Stimulated activated CD4-positive, alpha-beta T cell treated with anti-CD3 and anti-CD28 coated beads, TNF-alpha, amount 100 ng/mL, for 48 hours (primary cell): ENCODE measurements around the gene ZFYVE21.
"Not testable (repeated sequence)": the region's sequence is repeated elsewhere in the genome, so short reads cannot be mapped to it uniquely, and the experiment has no call there.

ENCODE experiments used
- DNase-seq, 3 donors: peaks; one replicate each; pipeline ENCODE4 v3.0.0-alpha.2; 2020; ENCODE audit warnings: low read depth in 3 of 3

The ZFYVE21 gene

DNA sequence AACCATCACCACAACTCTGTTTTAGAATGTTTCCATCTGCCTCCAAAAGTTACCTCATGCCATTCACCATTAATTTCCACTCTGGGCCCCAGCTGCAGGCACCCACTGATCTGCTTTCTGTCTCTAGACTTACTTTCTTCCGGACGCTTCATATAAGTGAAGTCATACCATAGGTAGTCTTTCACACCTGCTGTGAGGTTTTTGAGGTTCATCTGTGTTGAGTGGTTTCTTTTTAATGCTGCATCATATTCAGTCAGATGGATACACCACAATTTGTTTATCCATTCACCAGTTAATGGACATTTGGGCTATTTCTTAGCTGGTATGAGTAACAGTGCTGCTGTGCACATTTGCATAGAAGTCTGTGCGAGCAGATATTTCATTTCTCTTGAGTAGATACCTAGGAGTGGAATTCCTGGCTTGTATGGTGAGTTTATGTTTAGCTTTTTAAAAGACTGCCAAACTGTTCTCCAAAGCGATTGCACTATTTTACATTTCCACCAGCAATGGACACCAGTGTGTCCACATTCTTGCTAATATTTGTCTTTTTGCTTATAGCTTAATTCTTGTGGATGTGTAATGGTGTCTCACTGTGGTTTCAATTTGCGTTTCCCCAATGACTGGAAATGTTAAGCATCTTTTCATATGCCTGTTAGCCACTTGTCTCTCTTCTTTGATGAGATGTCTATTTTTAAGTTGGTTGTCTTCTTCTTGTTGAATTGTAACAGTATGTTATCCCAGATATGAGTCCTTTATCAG is 48.3 kb downstream of the ZFYVE21 start:
- DNase-seq, result no peak

- no peak for DNase-seq
Observed at GRCh38 chr14:103765526-103765925, 49.9 kb downstream of the ZFYVE21 start.

GRCh38 chr14:103767336-103767894 is 51.8 kb downstream of the ZFYVE21 start:
- no peak for DNase-seq

DNA sequence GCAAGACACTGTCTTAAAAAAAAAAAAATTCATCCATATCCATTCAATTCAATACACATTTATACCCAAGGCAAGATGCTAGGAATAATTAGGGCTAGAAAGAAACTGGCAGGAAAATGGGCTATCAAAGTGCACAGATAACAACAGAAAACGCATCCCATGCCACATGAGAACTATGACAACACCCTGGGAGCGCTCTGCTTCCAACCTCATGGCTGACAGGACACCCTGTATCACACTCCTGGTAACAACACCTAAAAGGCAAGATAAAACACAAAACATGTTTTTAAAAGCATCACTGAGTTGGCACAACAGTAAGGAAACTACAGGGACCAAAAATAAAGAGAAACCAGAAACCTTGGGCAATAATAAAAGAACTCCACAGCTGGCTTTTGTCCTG is 54.9 kb downstream of the ZFYVE21 start:
- DNase-seq, result no peak

GRCh38 chr14:103770902-103771301 is 55.3 kb downstream of the ZFYVE21 start:
- no peak for DNase-seq

DNA sequence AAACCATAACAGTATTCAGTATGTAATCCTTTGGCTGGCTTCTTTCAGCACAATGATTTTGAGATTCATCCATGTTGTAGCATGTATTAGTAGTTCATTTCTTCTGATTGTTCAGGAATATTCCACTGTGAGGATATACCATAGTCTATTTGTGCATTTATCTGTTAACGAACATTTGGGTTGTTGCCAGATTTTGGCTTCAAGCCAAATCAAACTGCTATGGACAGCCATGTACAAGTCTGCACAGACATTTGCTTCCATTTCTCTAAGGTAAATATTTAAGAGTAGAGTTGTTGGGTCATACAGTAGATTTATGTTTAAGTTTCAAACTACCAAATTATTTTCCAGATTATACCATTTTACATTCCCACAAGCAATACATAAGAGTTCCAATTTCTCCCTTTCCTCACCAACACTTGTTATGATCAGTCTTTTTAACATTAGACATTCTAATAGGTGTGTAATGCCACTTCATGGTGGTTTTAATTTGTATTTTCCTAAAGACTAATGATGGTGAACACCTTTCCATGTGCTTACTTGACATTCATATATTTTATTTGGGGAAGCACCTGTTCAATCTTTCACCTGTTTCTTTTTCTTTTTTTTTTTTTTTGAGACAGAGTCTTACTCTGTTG is 56.6 kb downstream of the ZFYVE21 start:
- no peak for DNase-seq

- no peak for DNase-seq
Observed at GRCh38 chr14:103773521-103773920, 57.9 kb downstream of the ZFYVE21 start.

DNA sequence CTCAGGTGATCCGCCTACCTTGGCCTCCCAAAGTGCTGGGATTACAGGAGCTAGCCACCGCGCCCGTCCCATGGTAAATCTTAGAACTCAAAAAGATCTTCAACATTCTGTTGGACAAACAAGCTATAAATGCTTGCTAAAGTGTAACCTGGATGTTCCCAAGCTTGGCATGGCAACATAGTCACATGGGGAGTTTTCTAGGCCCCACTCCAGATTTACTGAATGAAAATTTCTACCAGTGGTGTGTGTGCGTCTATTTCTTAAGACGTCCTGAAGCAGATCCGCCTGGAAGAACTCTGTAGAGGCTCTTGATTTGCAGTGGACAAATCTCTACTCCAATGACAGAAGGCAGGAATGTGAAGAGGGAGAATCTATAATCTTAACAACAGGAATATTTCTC is 59.9 kb downstream of the ZFYVE21 start:
- no peak for DNase-seq

DNA sequence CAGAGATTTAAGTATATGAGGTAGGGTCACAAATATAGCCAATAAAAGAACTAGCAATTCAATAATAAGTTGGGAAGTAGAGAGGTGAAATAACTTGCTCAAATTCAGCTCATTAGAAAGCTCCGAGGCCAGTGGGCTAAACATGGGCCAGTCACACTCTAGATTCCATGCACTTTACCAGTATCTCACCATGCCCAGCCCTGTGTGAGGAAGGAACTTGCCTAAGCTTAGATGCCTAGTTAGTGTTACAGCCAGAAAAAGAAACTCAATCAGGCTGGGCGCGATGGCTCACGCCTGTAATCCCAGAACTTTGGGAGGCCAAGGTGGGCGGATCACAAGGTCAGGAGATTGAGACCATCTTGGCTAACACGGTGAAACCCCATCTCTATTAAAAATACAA is 60.7 kb downstream of the ZFYVE21 start:
- DNase-seq, result not testable (repeated sequence)

- no peak for DNase-seq
Observed at GRCh38 chr14:103782376-103782775, 66.8 kb downstream of the ZFYVE21 start.
